NCI-H510A treated with DMSO at 0.1 percent for 48 hours (cell line): ENCODE results near the gene DTL.
A peak's percentile ranks its signal among the peaks of the same experiment; 100 is the strongest.

Experiments used
- DNase-seq: peaks from one replicate; lab custom pipeline; 2025; lab: John Stamatoyannopoulos, UW

DTL gene

GRCh38 chr1:212091438-212092121 is 56.0 kb downstream of the DTL start:
- DNase-seq, result no peak

- no peak for DNase-seq
Measured at GRCh38 chr1:212097360-212097759, 61.8 kb downstream of the DTL start.

GRCh38 chr1:212098310-212098709 is 62.8 kb downstream of the DTL start:
- DNase-seq, result no peak

DNA sequence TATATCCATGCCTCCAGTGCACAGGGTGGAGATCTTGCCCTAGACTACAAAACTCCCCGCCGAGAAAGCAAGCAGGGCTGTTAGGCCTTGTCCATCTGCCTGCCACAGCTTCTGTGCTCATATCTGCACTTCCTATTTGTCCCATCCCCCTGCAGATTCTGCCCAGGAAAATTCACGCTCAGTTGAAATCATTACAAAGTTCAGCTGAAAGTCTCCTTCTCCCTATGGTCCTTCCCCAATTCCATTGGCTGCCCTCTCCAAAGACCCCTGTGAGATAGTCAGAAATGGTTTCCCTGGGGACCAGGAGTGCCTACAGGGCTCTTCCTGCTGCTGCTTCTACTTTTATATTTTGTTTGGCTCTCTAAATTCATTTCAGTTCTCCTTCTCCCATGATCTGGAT is 63.2 kb downstream of the DTL start:
- DNase-seq, result no peak

GRCh38 chr1:212101251-212101650 is 65.7 kb downstream of the DTL start:
- DNase-seq, result no peak

- DNase-seq, result no peak
Measured at GRCh38 chr1:212101735-212102134, 66.2 kb downstream of the DTL start.

DNA sequence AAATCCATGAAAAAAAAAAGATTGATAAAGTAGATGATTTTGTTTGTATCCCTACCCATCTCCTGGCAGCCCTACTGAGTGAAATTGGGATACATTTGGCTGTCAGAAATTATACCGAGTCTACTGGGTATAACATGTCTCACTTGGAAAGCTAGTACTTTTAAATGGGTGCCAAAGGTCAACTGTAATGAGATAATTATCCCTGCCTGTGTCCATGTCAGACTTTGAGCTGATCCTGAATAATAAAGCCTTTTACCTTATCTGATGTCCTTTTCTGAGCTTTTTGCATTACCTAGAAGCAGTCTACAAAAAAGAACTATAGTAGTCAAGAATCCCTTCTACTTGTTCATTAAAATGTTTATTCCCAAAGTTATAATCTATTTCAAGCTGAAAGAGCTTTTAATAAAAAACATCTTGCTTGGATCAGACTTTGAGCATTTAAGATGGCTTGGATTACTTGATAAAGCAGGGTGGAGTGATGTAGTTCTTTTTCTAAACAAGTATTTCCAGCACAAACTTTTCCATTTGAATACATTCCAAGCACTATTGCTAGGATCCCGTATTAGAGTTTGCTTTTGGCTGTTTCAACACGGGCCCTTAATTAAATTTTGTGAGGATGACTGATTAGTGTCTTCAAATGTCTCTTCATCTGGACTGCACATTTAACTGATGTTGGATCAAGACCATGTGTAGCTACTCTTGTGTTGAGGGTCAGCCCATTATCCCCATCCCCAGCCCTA is 69.2 kb downstream of the DTL start:
- DNase-seq, result no peak

DNA sequence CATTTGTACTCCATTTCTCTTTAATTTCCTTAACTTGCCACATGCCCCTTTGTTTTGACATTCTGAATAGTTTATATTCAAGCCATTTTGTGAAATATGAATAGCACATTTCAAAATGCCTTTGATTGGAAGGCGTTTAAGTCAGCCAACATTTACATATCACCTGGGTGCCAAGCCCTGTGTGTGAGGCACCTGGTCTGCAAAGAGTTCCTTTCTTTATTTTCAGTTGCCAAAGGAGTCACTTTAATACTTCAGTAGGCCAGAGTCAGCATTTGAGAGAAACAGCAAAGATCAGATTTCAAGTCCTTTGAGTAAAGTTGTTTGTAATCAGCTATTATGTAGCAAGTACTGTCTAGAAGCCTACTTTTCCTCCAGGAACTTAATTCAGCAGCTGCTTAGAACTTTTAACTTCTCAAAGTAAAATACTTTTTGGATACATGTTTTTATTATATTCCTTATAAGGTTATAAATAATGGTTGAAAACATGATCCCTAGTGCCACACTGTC is 70.8 kb downstream of the DTL start:
- peak; percentile 26 for DNase-seq

- DNase-seq, result no peak
Measured at GRCh38 chr1:212107481-212107880, 71.9 kb downstream of the DTL start.

DNA sequence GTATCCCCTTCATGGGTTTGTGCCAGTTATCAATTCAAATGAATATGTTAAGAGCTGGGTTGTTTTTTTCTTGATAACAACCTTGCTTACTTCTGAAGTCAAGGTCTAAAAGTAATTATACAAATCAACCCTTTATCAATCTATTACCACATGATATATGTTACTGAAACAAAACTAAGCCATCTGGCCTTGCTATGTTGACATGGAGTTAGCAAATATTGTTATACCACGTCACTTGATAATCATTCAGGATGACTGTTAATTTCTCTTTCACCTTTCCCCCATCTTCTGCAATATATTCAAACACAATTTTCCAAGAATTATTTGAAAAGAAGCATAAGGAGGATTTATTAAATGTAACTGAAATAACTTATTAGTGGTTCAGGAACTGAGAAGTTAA is 72.6 kb downstream of the DTL start:
- DNase-seq, result no peak

DNA sequence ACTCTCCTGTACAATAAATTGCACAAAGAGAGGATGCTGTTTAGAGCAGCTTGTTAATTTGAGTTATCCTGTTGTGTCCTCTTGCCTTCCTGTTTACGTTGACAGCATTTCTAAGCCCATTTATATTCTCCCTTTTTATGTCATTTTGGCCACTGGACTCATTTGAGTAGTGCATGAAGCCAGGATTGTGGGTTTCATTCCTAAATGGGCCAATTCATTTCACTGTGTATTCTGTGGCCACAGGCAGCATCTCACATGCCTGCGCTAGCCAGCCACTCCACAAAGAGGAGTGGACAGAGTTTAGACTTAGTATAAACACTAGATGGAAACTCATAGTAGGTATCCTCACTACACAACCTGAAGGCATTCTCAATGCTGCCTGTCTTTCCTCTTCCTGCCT is 73.4 kb downstream of the DTL start:
- DNase-seq, result no peak

GRCh38 chr1:212109728-212110127 is 74.2 kb downstream of the DTL start:
- DNase-seq, result no peak

DNA sequence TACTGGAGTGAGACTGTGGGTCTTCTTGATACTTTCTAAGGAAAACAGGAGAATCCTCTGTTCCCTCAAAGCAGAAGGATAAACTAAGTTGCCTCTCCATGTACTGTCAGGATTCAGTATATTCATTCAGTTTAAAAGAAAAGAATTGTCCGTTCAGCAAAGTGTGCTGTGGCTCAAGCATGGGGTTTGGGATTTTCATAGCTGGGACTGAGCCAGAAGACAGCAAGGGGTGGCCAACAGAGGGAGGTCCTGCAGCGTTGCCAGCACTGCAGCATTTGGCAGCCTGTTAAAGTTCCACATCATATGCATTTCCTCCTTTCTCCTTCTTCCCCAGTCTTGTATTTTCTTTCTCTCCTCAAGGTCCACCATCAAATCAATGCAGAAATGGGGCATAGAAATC is 75.1 kb downstream of the DTL start:
- no peak for DNase-seq

DNA sequence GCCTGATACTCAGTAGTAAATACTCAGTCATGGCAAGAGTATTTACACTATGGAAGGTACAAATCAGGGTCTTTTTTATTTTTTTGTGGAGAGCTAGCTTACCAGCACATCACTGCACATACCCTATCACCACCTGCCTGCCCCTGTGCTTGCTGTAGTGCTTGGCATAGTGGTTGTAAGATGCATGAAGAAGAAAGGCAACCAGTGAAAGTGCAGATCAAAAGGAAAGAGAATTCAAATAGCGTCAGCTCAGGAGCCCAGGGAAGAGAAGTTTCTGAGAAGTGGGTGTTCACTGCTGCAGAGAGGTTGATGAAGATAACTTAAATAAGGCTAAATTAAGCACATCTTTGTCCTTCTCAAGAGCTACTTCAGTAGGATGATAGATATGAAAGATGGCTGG is 76.0 kb downstream of the DTL start:
- DNase-seq, result no peak

DNA sequence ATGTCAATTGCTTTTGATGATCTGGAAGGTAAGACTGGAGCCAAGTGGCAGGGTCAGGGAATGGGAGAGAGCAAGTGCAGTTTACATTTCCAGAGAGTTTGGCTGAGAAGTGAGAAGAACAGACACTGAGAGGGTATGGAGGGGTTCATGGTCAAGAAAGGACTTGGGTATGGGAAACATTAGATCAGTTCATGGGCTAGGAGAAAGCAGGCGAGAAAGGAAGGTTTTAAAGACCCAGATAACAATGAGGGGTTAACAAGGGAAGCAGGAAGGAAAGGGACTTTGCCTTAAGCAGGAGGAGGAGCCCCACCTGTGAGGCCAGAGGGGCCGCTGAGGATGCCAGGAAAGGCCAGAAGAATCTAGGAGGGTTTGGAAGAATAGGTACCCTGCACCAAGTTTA is 78.2 kb downstream of the DTL start:
- no peak for DNase-seq

DNA sequence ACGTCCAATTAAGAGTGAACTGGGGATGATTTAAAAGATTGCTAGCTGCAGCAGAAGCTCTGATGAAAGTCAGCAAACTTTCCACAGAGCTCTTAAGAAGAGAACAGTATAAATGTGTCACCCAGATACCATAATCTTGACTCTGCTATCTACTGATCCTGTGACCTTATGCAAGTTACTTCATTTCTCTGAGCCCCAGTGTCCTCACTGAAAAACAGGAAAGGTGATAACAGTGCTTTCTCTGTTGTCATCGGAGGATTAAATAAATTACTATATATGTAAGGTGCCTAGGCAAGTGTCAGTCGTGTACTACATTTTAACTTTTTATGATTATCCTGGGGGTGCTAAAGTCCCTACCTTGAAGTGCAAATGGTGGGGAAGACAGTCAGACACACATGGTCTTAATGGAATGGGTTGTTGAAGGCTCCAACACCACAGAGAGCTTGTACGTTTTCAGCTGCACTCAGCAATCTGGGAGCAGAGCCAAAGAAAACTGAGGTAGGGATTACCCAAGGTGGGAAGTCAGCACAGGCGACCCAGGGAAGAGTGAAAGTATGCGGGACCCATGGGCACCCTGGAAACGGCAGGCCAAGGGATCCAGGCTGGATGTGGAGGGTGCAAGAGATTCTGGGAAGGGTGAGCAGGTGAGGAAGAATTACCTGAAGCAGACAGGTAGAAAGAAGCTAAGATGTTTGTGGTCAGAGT is 82.8 kb downstream of the DTL start:
- DNase-seq, result no peak

DNA sequence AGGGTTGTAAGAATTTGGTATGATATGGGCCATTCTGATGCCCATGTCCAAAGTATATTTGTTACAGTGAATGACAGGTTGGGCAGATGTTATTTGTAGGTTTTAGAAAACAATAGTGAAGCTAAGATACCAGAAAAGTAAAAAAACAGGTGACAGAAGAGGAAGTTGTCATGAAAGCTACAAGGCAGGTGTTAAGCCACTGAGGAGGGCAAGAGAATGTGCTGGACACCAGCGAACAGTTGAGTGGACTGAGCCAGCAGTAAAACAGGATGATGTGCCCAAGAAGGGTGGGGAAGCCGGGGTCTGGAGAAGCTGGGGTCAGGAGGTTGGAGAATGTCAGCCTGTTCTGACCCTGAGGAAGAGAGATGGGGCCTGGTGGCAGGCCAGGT is 83.3 kb downstream of the DTL start:
- DNase-seq, result no peak

GRCh38 chr1:212119397-212119837 is 83.9 kb downstream of the DTL start:
- DNase-seq, result no peak

- no peak for DNase-seq
Measured at GRCh38 chr1:212119863-212120262, 84.3 kb downstream of the DTL start.

- DNase-seq, result no peak
Measured at GRCh38 chr1:212121779-212122178, 86.2 kb downstream of the DTL start.

GRCh38 chr1:212124690-212125582 is 89.4 kb downstream of the DTL start:
- DNase-seq, result no peak

- no peak for DNase-seq
Measured at GRCh38 chr1:212125654-212126053, 90.1 kb downstream of the DTL start.
